ENCODE data around the gene TCP1.

DNA sequence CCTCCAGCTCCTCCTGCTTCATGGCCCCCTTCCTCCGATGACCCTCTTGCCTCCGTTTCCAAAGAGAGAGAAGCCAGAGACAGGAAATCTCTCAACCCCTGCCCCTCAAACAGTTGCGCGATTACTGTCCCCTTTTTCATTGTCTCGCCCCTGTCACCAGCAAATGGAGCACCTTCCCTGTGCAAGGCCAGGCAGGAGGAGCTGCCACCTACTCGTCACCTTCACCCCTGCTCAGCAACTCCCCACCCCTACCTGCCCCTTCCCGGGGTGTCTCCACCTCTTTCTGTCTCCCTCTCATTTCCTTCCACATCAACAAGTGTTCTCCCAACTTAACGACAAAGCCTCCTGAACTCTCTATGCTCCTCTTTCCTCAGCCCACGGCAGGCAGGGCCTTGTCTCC lies 24.4 kb upstream of the TCP1 start:
- TF ChIP-seq EZH2 (IDR thresholded peaks at IDR 0.05; ENCODE audit: low read depth) = no peak
- TF ChIP-seq, protein P1, sequence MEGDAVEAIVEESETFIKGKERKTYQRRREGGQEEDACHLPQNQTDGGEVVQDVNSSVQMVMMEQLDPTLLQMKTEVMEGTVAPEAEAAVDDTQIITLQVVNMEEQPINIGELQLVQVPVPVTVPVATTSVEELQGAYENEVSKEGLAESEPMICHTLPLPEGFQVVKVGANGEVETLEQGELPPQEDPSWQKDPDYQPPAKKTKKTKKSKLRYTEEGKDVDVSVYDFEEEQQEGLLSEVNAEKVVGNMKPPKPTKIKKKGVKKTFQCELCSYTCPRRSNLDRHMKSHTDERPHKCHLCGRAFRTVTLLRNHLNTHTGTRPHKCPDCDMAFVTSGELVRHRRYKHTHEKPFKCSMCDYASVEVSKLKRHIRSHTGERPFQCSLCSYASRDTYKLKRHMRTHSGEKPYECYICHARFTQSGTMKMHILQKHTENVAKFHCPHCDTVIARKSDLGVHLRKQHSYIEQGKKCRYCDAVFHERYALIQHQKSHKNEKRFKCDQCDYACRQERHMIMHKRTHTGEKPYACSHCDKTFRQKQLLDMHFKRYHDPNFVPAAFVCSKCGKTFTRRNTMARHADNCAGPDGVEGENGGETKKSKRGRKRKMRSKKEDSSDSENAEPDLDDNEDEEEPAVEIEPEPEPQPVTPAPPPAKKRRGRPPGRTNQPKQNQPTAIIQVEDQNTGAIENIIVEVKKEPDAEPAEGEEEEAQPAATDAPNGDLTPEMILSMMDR (conservative IDR thresholded peaks at IDR 0.05) = no peak

Data from PC-9 (cell line).